GM19238 (cell line): ENCODE measurements around the gene LOC101059915.
"Not testable (repeated sequence)": the region's sequence is repeated elsewhere in the genome, so short reads cannot be mapped to it uniquely, and the experiment has no call there.

ENCODE experiments used
- DNase-seq: peaks from one replicate; pipeline ENCODE4 v3.0.0; 2011; ENCODE audit warnings: low spot score; ENCODE audit not compliant: insufficient read length

Gene LOC101059915

DNA sequence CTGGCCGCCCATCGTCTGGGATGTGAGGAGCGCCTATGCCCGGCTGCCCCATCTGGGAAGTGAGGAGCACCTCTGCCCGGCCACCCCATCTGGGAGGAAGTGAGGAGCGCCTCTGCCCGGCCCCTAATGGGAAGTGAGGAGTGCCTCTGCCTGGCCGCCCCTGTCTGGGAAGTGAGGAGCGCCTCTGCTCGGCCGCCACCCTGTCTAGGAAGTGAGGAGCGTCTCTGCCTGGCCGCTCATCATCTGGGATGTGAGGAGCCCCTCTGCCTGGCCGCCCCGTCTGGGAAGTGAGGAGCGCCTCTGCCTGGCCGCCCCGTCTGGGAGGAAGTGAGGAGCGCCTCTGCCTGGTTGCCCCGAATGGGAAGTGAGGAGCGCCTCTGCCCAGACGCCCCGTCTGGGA, 8.3 kb downstream of the LOC101059915 start:
- not testable (repeated sequence) for DNase-seq

DNA sequence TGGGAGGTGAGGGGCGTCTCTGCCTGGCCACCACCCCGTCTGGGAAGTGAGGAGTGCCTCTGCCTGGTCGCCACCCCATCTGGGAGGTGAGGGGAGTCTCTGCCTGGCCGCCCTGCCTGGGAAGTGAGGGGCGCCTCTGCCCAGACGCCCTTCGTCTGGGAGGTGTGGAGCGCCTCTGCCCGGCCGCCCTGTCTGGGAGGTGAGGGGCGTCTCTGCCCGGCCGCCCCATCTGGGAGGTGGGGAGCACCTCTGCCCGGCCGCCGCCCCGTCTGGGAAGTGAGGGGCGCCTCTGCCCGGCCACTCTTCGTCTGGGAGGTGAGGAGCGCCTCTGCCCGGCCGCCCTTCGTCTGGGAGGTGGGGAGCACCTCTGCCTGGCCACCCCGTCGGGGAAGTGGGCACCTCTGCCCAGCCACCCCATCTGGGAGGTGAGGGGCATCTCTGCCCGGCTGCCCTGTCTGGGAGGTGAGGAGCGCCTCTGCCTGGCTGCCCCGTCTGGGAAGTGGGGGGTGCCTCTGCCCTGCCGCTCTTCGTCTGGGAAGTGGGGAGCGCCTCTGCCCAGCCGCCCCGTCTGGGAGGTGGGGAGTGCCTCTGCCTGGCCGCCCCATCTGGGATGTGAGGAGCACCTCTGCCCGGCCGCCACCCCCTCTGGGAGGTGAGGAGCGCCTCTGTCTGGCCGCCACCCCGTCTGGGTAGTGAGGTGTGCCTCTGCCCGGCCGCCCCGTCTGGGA, 8.9 kb downstream of the LOC101059915 start:
- not testable (repeated sequence) for DNase-seq

DNA sequence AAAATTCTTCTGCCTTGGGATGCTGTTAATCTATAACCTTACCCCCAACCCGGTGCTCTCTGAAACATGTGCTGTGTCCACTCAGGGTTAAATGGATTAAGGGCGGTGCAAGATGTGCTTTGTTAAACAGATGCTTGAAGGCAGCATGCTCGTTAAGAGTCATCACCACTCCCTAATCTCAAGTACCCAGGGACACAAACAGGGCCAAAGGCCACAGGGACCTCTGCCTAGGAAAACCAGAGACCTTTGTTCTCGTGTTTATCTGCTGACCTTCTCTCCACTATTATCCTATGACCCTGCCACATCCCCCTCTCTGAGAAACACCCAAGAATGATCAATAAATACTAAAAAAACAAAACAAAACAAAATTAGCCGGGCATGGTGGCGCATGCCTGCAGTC, 9.8 kb downstream of the LOC101059915 start:
- not testable (repeated sequence) for DNase-seq

DNA sequence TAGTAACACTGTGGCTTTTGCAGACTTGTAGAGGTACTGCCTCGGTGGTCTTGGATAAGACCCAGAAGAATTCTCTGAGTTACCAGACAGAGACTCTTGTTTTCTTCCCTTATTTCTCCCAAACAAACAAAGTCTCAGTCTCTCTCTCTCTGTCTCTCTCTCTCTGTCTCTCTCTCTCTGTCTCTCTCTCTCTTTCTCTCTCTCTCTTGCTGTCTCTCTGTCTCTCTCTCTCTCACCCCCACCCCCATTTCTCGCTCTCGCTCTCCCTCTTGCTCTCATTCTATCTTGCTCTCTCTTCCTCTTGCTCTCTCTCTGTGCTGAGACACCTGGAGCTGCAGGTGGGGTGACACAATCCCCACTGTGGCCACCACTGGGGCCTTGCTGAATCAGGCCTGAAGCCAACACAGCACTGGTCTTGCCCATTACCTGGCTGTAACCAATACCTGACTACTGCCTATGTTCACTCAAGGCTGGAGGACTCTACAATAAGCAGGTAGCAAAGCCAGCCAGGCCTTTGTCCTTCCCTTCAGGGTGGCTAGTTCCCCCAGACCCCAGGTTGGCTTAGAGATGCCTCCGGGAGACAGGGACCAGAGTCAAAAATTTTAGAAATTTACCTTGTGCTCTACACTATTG, 12.3 kb downstream of the LOC101059915 start:
- DNase-seq: no peak

DNA sequence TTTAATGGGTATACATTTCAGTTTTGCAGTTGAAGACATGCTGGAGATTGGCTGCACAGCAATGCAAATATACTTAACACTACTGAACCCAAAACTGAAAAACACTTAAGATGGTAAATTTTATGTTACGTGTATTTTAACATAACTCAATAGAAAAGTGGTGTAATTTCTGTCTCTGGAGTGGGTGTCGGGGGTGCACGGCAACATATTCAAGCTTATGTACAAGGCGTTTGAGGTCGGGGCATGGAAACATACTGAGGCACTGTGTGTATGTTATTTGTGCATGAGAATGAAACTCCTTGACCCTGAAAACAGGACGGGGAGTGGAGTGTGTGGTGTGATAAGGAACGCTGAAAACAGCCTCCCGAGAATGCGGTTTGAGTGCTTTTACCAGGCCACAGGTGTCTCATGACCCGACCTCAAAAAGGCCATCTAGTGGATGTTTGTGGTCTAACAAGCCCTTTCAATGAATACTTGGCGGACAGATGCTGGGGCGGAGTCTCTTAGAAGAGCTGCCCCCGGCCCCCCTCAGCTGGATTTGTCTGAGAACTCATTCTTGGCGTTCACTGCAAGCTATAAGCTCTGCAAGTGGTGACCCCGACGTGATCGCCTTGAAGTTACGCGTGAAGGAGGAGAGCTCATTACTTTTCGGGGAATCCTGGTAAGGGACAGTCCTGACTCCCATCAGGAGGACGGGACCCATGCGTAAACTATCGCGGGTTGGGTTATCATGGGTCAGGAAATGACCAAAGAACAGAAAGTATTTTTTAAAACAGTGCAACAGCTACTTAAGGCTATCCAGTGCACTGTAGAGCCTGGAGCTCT, 29.5 kb downstream of the LOC101059915 start:
- DNase-seq: not testable (repeated sequence)

DNA sequence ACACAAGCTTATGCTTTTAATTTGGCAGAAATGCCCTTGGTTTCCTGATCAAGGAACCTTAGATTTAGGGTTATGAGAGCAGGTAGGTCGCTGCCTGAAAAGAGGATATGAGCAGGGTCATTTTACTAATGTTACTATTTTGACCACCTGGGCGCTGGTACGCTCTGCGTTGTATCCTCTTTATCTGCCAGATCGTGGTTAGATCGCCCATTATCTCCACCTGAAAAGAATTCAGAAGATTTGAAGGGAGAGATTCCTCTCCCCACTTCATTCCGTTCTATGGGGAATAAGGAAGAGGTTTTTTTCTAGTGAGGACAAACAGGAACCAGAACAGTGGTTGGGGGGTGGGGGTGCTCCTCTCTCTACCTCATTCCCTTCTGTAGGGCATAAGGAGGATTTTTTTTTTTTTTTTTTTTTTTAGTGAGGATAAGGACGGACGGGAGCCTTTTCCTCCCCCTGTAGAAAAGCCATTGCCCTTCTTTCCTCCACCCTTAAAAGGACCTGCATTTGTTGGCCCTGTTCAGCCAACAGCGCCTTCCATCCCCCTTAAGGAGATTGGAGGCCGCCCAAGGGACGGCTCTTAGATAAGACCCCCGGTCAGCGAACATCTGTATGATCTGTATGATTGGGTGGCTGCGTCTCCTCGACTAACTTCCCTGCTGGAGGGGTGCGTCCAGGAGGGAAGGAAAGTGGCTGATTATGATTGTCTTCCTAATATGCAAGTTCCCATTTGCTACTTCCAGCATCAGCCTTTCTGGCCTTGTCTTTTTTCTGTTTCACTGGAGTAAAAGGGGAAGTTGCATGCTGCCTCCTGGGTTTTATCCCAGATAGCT, 30.3 kb downstream of the LOC101059915 start:
- DNase-seq: not testable (repeated sequence)

DNA sequence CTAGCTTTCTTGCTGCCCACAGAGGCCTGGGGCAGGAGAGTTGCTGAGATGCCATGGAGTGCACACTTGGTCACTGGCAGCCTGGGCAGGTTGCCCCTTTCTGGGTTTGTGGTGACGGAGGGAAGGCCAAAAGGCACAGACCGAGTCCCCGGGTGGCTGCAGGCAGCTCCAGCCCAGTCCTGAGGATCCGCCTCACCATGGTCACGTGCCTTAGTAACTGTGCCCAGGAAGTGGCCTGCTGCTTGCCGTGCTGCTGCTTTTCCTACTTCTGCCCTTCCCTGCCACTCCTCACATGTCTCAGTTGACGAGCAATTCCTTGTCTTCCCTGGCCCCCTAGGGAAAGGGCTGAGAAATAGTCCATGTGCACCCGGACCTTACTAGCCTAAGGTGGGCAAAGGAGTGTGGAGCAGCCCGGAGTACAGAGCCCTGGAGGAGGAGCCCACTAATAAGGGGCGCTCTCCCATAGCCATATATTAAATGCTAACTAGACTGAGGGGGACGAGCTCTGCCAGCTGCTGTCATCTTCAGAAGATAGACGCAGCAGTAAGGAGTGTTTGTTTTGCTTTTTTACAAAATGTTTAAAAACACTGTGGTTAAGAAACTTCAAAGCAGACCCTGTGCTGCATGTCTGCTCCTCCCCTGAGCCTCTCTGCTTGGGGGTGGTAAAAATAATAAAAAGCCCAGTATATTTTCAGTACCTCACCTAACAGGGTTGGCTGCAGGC, 31.1 kb downstream of the LOC101059915 start:
- DNase-seq: not testable (repeated sequence)

DNA sequence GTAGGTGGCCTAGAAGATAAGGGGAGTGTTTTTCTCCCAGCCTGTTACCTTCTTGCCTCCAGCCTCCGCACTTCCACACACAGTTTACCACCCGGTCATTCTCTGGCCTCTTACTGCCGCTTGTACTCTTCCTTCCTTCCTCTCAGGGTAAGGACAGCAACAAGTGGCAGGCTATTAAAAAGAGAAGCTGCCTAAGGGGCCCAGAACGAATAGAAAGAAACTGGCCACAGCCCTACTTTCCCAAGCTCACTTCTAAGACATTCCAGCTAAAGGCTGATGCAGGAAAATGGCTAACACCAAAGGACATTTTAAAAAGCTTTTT, 31.6 kb downstream of the LOC101059915 start:
- DNase-seq: not testable (repeated sequence)

DNA sequence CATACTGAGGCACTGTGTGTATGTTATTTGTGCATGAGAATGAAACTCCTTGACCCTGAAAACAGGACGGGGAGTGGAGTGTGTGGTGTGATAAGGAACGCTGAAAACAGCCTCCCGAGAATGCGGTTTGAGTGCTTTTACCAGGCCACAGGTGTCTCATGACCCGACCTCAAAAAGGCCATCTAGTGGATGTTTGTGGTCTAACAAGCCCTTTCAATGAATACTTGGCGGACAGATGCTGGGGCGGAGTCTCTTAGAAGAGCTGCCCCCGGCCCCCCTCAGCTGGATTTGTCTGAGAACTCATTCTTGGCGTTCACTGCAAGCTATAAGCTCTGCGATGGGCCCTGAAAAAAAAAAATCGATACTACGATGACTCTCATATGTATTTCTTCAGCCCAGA, 35.5 kb downstream of the LOC101059915 start:
- DNase-seq: not testable (repeated sequence)

DNA sequence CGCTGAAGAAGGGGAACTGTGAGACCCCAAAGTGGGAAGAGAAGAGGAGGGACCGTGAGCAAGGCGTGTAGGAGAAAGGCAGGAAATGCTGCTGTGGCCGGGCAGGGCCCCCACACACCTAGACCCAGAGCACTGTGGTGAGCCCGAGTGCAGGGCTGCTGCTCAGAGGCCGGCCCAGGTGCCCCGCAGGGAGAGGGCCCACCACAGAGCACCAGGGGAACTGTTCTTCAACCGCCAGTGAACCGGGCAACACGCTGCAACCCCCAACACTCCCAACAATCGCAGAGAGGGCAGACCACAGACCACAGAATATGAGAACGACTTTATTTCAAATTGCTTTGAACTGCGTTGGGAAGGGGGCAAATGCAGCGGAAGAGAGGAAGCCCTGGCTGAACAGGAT, 46.7 kb downstream of the LOC101059915 start:
- DNase-seq: not testable (repeated sequence)

DNA sequence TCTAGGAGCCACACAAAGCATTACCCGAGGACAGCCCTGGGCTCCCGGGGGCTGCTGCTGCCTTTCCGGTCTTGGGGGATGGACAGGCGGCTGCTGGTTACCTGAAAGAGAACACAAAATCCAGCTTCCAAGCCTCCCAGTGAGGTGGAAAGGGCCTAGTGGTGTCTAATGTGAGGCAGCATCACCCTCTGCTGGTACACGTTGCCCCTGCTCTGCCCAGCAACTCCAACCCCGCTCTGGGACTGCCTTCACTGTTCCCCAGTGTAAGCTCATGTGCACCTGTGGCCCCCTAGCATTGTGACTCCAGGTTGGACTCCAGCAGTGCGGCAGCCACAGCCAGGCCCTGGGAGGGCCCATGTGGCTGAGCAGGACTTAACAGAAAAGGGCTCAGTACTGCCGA, 48.2 kb downstream of the LOC101059915 start:
- DNase-seq: not testable (repeated sequence)

DNA sequence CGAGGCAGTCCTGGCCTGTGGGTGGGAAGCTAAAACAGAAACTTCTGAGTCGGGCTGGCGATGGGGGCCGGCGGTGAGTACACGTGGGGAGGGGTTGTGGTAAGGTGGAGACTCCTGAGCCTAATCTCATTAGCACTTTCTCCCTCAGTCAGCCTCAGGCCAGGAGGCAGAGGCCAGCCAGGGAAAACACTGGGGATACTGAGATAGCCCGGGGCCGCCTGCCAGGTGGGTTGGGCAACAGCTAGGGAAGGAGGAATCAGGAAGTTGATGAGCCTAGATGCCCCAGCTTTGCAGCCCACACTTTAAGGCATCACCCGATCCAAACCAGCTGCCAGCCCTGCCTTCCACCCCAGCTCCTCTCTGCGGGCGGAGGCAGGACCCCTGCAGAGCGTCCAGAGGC, 49.0 kb downstream of the LOC101059915 start:
- DNase-seq: not testable (repeated sequence)

DNA sequence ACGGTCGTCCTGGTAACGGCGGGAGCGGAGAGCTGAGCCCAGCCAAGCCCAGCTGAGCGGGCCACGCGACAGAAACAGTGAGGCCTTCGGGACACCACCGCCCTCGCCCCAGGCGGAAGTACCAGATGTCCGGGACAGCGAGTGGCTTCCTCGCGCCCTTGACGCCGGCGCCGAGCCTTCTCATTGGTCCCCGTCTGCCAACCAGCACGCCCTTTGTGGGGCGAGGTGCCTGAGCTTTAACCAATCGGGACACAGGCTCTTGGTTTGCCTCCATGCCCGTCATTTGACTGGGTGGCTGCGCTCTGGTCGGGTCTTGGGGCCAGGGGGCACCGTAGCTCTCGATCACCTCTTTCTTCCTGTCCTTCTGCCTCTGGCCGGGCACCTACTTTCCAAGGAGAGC, 50.8 kb downstream of the LOC101059915 start, which contains the start of gene CXorf49:
Gene CXorf49 (minus strand): TSS at position 101 of the 400 bp plus-strand sequence. CDS start 134 bp downstream, outside the sequence.
- DNase-seq: not testable (repeated sequence)

DNA sequence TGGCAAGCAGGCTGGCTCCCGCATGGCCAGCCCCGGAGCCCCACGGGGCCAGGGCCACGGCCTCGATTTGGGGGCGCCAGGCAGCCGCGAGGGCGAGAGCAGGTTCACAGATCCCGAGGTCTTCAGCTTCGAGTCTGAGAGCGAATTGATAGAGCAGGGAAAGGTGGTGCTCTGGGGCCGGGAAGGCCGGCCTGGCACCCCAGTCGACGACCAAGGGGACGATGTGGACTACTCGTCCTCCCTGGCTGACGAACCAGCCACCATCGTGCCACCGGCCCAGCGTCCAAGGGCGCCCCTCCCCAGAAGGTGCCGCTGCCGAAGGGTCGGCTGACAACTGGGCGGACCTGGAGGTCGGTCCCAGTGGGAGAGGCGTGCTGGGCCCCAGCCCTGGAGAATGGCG, 51.8 kb downstream of the LOC101059915 start:
- not testable (repeated sequence) for DNase-seq

DNA sequence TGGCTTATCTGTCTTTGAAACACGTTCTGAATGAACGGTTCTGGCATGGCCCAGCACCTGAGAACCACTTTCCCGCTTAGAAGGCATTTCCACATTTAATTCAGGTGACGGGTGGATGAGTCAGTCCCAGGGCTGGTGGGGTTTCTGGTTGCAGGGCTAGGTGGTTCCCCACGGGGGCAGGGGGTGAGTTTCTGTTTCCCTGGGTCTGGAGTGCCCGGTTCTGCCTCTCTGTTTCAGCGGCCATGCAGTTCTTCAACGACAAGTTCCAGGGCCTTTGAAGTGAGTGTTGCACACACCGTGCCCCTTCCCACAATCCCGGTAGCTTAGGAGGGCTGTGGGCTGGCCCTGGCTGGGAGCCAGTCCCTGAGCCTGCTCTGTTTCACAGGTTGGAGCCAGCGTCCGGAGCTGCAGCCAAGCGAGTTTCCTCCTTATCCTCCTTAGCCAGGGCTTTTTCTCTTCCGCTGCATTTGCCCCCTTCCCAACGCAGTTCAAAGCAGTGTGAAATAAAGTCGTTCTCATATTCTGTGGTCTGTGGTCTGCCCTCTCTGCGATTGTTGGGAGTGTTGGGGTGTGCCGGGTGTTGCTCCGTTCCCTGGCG, 53.0 kb downstream of the LOC101059915 start:
- not testable (repeated sequence) for DNase-seq
